Measurements from ENCODE around the gene PRICKLE2.

DNA sequence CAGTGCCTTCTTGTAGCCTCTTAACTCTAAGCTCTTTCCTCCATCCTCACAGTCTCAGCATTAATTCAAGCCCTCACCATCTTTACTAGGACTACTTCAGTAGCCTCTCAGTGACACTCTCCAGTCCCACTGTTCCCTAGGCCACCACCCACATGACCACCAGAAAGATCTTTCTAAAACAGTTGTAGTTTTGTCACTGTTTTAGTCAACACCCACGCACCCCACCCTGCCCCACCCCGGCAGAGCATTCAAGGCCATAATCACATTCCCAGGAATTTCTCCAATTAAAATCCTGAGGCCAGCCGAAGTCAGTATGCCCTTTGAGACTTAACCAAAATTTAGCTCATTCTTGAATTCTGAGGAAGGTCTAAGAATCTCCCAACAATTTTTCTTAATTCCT, 170.8 kb downstream of the PRICKLE2 start:
- TF ChIP-seq, protein P1, sequence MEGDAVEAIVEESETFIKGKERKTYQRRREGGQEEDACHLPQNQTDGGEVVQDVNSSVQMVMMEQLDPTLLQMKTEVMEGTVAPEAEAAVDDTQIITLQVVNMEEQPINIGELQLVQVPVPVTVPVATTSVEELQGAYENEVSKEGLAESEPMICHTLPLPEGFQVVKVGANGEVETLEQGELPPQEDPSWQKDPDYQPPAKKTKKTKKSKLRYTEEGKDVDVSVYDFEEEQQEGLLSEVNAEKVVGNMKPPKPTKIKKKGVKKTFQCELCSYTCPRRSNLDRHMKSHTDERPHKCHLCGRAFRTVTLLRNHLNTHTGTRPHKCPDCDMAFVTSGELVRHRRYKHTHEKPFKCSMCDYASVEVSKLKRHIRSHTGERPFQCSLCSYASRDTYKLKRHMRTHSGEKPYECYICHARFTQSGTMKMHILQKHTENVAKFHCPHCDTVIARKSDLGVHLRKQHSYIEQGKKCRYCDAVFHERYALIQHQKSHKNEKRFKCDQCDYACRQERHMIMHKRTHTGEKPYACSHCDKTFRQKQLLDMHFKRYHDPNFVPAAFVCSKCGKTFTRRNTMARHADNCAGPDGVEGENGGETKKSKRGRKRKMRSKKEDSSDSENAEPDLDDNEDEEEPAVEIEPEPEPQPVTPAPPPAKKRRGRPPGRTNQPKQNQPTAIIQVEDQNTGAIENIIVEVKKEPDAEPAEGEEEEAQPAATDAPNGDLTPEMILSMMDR (optimal IDR thresholded peaks at IDR 0.05 in 1 of 3, IDR thresholded peaks at IDR 0.05 in 1 of 3, conservative IDR thresholded peaks at IDR 0.05 in 1 of 3; ENCODE audit: extremely low read depth in 1 of 3, insufficient read depth in 2 of 3, low read length in 3 of 3) = no peak
- TF ChIP-seq EZH2 (IDR thresholded peaks at IDR 0.05; ENCODE audit: low read length) = no peak
